K562 (cell line): Measurements from ENCODE around the gene GLTPD2. TPM values are rescaled to one million over a fixed set of nuclear protein-coding genes. Genes with fewer than 3 reads are reported as not detected.
A peak's percentile ranks its signal among the peaks of the same experiment; 100 is the strongest.

Source experiments
- GABPB2 ChIP-seq: fragments of 250-450 bp; sonication (Bioruptor Pico); conservative IDR thresholded peaks from 2 replicates; pipeline ENCODE4 v1.5.1; 2021; ENCODE audit warnings: mild to moderate bottlenecking
- POLR3G ChIP-seq: IDR thresholded peaks from 2 replicates; pipeline ENCODE4 v1.6.1; 2011; ENCODE audit not compliant: insufficient read length, insufficient replicate concordance; ENCODE audit errors: extremely low read depth
- PRPF4 ChIP-seq: fragments of 200-400 bp; formaldehyde crosslinking; IDR thresholded peaks from one replicate; pipeline ENCODE4 v1.6.1; 2017; ENCODE audit warnings: low read length, low read depth, mild to moderate bottlenecking; ENCODE audit not compliant: insufficient read depth, poor library complexity, severe bottlenecking
- RBFOX2 ChIP-seq: fragments of 200-400 bp; formaldehyde crosslinking; IDR thresholded peaks from 2 replicates; pipeline ENCODE4 v1.6.1; 2017; ENCODE audit warnings: low read depth, mild to moderate bottlenecking, low read length, moderate library complexity
- U2AF2 ChIP-seq: fragments of 200-400 bp; formaldehyde crosslinking; optimal IDR thresholded peaks from 2 replicates; pipeline ENCODE3; 2017; ENCODE audit warnings: low read depth, mild to moderate bottlenecking, low read length
- polyA plus RNA-seq, 8 experiments: library from polyadenylated mRNA; depleted of rRNA in 4 of 8; stranded (reverse) in 5 of 8; unstranded in 3 of 8; fragments of >200 nt; fragmentation: Nextera tagmentation in 2 of 8; fragmentation: Illumina TruSeq in 1 of 8; extraction: Ambion mirVana in 2 of 8; extraction: Trizol in 1 of 8; gene quantifications; 2 replicates each; pipeline versions ENCODE4 v1.2.1 to v1.2.3, GENCODE V29; 2011 to 2014; ENCODE audit warnings: inconsistent platforms in 1 of 8, missing spikeins in 1 of 8
- total RNA-seq, 7 experiments: library from RNA; depleted of rRNA in 6 of 7; stranded (reverse); fragments of >200 nt in 6 of 7; fragmentation: Illumina TruSeq in 2 of 7; extraction: Trizol in 2 of 7; gene quantifications; 2 replicates each; pipeline versions ENCODE4 v1.2.1 to v1.2.3, GENCODE V29; 2011 to 2021; ENCODE audit warnings: low replicate concordance in 1 of 7
- TF ChIP-seq, protein P1 (sequence below): fragments of 450-650 bp; IDR thresholded peaks from 2 replicates; pipeline ENCODE4 v1.7.0; 2016; ENCODE audit warnings: borderline replicate concordance

GLTPD2 gene
- total and polyA plus RNA-seq, 9 of the 15 experiments (the other 6 are each of a cell fraction or from before 2014, with no cell fraction given), result not detected

DNA sequence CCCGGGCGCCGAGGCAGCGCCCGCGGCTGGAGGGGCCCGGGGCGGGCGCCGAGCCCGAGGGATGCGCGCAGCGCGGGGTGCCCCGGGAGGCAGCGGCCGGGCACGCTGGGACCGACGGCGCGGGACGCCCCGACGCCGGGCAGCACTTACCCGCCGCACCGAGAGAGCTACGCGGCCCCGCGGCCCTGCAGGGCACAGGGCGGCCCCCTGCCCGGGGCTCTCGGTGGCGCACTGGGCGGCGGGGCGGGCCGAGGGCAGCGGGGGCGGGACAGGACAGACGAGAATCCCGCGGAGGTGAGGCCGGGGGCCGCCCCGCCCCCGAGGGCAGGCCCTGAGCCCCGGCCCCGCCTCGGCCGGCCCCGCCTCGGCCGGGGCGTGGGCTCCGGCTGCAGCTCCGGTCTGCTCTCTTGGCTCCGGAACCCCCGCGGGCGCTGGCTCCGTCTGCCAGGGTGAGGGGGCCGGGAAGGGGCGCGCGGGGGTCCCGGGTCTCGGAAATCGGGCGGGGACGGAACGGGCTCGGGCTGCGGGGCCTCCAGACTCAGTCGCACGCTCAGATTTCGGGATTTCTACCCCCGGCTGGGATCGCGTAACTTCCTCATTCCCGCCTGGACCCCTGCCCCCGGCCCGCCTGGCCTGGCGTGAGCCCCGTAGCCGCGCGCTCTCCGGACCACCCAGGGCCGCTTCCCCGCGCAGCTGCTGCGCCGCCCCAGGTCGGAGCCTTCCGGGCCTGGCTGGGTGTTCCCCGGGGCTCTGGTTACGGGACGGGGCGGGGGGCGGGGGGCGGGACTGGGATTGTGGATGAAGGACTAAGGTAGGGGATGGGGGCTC lies 18.2 kb downstream of the GLTPD2 start, which contains the start of gene PLD2 (continued):
- TF ChIP-seq PRPF4 (no peak), U2AF2 (no peak), GABPB2 (CRISPR knock-in tag) (no peak), POLR3G (no peak), RBFOX2 (peak; percentile 50)
- TF ChIP-seq, protein P1, sequence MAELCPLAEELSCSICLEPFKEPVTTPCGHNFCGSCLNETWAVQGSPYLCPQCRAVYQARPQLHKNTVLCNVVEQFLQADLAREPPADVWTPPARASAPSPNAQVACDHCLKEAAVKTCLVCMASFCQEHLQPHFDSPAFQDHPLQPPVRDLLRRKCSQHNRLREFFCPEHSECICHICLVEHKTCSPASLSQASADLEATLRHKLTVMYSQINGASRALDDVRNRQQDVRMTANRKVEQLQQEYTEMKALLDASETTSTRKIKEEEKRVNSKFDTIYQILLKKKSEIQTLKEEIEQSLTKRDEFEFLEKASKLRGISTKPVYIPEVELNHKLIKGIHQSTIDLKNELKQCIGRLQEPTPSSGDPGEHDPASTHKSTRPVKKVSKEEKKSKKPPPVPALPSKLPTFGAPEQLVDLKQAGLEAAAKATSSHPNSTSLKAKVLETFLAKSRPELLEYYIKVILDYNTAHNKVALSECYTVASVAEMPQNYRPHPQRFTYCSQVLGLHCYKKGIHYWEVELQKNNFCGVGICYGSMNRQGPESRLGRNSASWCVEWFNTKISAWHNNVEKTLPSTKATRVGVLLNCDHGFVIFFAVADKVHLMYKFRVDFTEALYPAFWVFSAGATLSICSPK, result no peak
